Testis (tissue), 3 donors: ENCODE data around the gene BCL7A. TPM values are rescaled to one million over a fixed set of nuclear protein-coding genes. Genes with fewer than 3 reads are reported as not detected.

ENCODE experiments used
- DNase-seq: peaks from one replicate; pipeline ENCODE4 v3.0.0-alpha.2; 2019
- H3K27ac ChIP-seq, 2 donors: fragments of 200-600 bp; sonication (generic); one replicate each; pipeline ENCODE4 v1.5.1; 2019
- H3K27me3 ChIP-seq: fragments of 200-600 bp; sonication (generic); one replicate; pipeline ENCODE4 v1.5.1; 2019
- H3K36me3 ChIP-seq: fragments of 200-600 bp; sonication (generic); one replicate; pipeline ENCODE4 v1.5.1; 2017; ENCODE audit warnings: low read depth; ENCODE audit errors: missing control alignments
- H3K4me1 ChIP-seq: fragments of 200-600 bp; sonication (generic); one replicate; pipeline ENCODE4 v1.5.1; 2019
- H3K4me3 ChIP-seq, 2 donors: fragments of 200-600 bp; sonication (generic); one replicate each; pipeline ENCODE4 v1.5.1; 2017 to 2019
- H3K9me3 ChIP-seq: fragments of 200-600 bp; sonication (generic); one replicate; pipeline ENCODE4 v1.5.1; 2017
- CTCF ChIP-seq, 3 experiments: fragments of 450-650 bp in 2 of 3; fragments of 200-600 bp in 1 of 3; sonication (generic) in 1 of 3; IDR thresholded peaks; one replicate each; pipeline ENCODE4 v1.5.1; 2016 to 2019; ENCODE audit warnings: antibody characterized with exemption in 3 of 3, mild to moderate bottlenecking in 2 of 3, moderate library complexity in 1 of 3
- POLR2A ChIP-seq: fragments of 450-650 bp; IDR thresholded peaks from one replicate; pipeline ENCODE4 v1.6.1; 2017; ENCODE audit warnings: antibody characterized with exemption, mild to moderate bottlenecking, moderate library complexity
- WGBS, 2 donors: methylation state at CpG; one replicate each; pipeline ENCODE4 v1.1.5; 2018; 5-methylcytosine and 5-hydroxymethylcytosine counted together
- intact Hi-C: fragments of 100-400 bp; cut with DNase I; formaldehyde crosslinking; loops from one replicate; pipeline ENCODE4 v1.15.1; 2023; ENCODE audit warnings: low total_unique reads
- polyA plus RNA-seq: library from polyadenylated mRNA; stranded (reverse); fragments of 350-450 nt; fragmentation: Illumina TruSeq; extraction: RNeasy Lipid Tissue Mini Kit (QIAGEN cat#74804); gene quantifications from one replicate; pipeline ENCODE4 v1.2.3, GENCODE V29; 2014; ENCODE audit warnings: low read depth, low replicate concordance; ENCODE audit not compliant: insufficient read depth
- total RNA-seq, 2 donors: library from RNA; depleted of rRNA; stranded (reverse); fragments of >200 nt; gene quantifications; one replicate each; pipeline ENCODE4 v1.2.3, GENCODE V29; 2016

BCL7A gene
- total and polyA plus RNA-seq, 3 donors from 2014 or later: 5.9 to 11.1 (median 10.2) TPM

DNA sequence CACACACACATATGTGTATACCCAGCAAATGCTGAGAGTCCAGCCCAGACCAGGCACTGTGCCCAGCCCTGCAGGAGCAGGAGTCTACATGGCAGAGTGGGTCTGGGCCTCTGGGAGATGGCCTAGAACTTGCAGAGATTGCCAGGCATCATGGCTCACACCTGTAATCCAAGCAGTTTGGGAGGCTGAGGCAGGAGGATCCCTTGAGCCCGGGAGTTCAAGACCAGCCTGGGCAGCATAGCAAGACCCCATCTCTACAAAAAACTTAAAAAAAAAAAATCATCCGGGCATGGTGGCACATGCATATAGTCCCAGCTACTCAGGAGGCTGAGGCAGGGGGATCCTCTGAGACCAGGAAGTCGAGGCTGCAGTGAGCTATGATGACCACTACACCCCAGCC lies 36.1 kb downstream of the BCL7A start:
- no peaks in the 10 kb centered on the region for H3K9me3 ChIP-seq
- H3K27ac ChIP-seq: no peak overlapping the region
- WGBS, 2 donors: 92 to 94% methylated on average over 3 of the region's 3 CpGs
- TF ChIP-seq POLR2A: no peak
- no peak for TF ChIP-seq CTCF (IDR thresholded peaks at IDR 0.05)
- H3K4me1 ChIP-seq: peaks cover 21% of the 10 kb centered on the region
- H3K27me3 ChIP-seq: no peaks in the 10 kb centered on the region
- H3K36me3 ChIP-seq: no peaks in the 10 kb centered on the region
- intact Hi-C loops: no loop called here
- H3K4me3 ChIP-seq: no peak overlapping the region
- no peak for DNase-seq

DNA sequence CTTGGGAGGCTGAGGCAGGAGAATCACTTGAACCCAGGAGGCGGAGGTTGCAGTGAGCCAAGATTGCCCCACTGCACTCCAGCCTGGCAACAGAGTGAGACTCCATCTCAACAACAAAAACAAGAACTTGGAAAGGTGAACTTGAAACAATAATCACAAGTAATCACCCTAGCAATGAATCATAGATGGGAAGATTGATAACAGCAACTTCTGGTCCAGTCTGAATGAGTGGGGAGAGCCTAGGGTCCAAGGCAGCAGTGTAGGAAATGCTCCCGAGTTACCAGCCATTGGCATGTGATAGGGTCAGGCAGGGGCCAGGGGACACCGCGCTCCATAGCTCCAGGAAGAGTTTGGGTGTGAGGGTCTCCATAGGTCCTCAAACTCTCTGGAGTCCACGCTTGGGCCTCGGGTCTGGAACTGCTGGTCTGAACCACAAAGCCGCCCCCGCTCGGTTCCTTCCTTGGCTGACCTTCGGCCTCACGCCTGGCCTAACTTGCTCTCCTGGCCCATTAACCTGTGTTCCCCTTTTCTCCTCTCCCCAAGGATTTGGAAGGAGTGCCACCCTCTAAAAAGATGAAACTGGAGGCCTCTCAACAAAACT lies 37.0 kb downstream of the BCL7A start:
- Histone ChIP-seq H3K4me3 (no peak overlapping the region), H3K4me1 (peaks cover 30% of the 10 kb centered on the region), H3K36me3 (no peaks in the 10 kb centered on the region)

GRCh38 chr12:122059203-122059960 lies 37.7 kb downstream of the BCL7A start:
- Histone ChIP-seq H3K27me3 (no peaks in the 10 kb centered on the region), H3K36me3 (no peaks in the 10 kb centered on the region), H3K4me3 (no peak overlapping the region), H3K9me3 (no peaks in the 10 kb centered on the region), H3K27ac (no peak overlapping the region), H3K4me1 (peaks cover 35% of the 10 kb centered on the region)
- no peak for DNase-seq
- intact Hi-C loops: no loop called here
- TF ChIP-seq POLR2A (no peak), CTCF (IDR thresholded peaks at IDR 0.05) (no peak)
- 86 to 90% methylated on average over 24 to 28 of the region's 28 CpGs for WGBS, 2 donors

More for the DNA sequence above, 37.0 kb downstream of the BCL7A start:
- TF ChIP-seq POLR2A: no peak
- no peak for TF ChIP-seq CTCF (IDR thresholded peaks at IDR 0.05)
- Histone ChIP-seq H3K27ac (no peak overlapping the region), H3K27me3 (no peaks in the 10 kb centered on the region), H3K9me3 (no peaks in the 10 kb centered on the region)
- intact Hi-C loops: no loop called here
- 89 to 95% methylated on average over 11 of the region's 11 CpGs for WGBS, 2 donors
- DNase-seq: no peak

- H3K27ac ChIP-seq: no peak overlapping the region
- peaks cover 38% of the 10 kb centered on the region for H3K4me1 ChIP-seq
- H3K36me3 ChIP-seq: no peaks in the 10 kb centered on the region
- H3K27me3 ChIP-seq: no peaks in the 10 kb centered on the region
- intact Hi-C loops: no loop called here
- WGBS, 2 donors: 41 to 51% methylated on average over 22 of the region's 22 CpGs
- TF ChIP-seq CTCF (IDR thresholded peaks at IDR 0.05) (no peak), POLR2A (no peak)
- H3K4me3 ChIP-seq: no peak overlapping the region
- DNase-seq: peak; percentile 37
- H3K9me3 ChIP-seq: no peaks in the 10 kb centered on the region
Measured at GRCh38 chr12:122060081-122060501, 38.4 kb downstream of the BCL7A start.
